Right renal cortex interstitium (tissue), 3 donors: Measurements from ENCODE around the gene OVCH2. TPM values are rescaled to one million over a fixed set of nuclear protein-coding genes. Genes with fewer than 3 reads are reported as not detected.
"Not testable (repeated sequence)": the region's sequence is repeated elsewhere in the genome, so short reads cannot be mapped to it uniquely, and the experiment has no call there.

Source experiments
- DNase-seq, 3 donors: peaks; one replicate each; pipeline ENCODE4 v3.0.0-alpha.2; 2013; ENCODE audit warnings: low read depth in 3 of 3, low spot score in 2 of 3
- polyA plus RNA-seq, 3 donors: library from polyadenylated mRNA; unstranded; fragments of 120-200 nt; gene quantifications; one replicate each; pipeline ENCODE4 v1.2.1, GENCODE V29; 2013; ENCODE audit not compliant: insufficient read length in 3 of 3

The OVCH2 gene
- polyA plus RNA-seq, 3 donors, result 3.5 to 8.0 (median 6.5) TPM

DNA sequence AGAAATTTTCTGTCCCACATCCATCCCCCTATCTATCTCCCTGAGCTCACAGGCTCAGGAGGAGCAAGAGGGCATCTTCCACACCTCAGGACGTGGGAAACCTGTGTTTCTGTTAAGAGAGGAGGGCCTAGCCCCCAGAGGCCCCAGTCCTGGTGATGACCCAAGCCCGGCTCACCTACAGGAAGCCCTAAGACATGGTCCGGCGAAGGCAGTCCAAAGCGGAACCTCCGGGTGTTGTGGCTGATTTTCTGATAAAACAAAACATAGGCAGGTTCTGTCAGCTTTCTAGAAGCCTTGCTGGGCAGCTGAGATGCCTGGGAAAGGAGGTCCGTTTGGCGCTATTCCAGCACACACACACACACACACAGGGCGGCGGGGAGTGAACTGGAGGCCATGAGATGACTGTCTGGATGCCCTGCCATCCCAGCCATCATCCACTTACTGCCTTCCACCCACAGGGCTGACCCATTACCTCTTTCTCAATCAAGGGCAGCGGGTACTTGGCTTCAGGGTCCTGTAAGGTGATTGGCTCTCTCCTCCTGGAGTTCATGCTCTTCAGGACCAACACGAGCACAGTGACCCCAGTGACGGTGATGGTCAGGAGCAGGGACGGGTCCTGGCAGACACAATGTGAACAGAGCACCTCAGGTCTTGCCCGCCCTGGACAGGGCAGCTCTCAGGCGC, 33.9 kb downstream of the OVCH2 start:
- no peak for DNase-seq

DNA sequence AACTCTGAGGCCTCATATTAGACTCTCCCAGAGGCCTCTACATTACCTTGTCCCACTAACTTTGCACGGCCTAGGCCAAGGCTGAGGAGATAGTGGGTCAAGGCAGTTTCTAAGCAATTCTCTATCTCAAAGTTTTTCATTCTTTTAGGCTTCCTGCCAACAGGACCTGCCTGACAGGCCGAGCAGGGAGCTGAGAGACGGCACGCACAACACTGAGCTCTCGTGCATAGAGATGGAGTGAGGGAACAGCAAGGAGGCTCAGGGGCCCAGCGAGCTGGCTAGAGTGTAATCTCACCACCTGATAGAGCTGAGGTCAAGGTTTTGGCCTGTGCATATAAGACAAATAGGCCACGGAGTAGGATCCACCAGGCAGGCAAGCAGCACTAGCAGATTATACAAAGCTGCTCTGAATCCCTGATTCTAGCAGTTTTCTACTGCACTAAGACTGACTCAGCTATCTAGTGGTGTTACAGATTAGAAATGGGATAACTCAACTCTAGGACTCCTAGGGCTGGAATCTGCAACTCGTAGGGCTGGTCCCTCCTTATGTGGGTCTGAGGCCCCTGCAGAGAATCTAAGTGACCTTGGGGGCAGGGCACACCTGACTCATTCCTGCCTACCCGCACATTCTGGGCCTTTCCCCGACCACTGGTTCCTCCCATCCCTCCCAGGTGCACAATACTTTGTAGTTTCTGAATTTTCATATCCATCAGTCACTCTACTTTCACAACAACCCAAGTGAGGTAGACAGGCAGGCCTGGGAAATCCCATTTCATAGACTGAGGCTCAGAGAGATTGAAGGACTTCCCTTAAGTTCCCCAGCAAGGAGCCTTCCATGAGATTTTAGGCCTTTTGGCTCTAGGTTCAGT, 34.7 kb downstream of the OVCH2 start:
- DNase-seq, result no peak

DNA sequence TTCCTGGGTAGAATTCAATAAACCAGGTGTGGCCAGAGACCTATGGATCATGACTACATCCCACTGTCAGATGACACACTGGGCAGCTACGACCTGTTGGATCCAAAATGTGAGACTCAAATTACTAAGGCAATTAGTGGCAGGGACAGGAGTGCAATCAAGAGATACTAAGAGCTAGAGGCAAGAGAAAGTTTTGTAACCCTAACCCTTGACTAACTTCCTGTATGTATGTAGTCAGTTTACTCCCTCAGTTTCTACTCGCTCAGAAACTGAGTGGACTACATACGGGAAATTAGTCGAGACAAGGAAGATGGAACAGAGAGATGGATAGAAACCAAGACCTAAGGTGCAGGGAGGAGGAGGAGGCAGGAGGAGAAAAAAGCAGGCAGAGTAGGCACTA, 35.6 kb downstream of the OVCH2 start:
- no peak for DNase-seq

DNA sequence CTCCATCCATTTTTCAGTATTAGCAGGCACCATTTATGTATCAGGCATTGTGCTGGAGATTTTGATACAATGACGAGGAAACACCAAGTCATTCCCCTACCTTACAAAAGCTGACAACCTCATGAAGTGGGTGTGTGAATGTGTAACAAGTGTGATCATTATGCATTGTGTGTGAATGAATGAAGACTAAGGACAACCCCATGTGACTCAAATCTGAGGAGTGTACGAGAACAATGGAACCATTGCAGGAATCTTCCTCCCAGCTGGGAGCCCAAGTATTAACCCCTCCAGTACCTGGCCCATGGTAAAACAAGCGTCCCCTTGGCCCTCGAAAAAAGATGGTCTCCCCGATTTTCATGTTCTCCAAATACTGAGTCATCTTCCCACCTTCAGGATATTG, 37.4 kb downstream of the OVCH2 start:
- no peak for DNase-seq

DNA sequence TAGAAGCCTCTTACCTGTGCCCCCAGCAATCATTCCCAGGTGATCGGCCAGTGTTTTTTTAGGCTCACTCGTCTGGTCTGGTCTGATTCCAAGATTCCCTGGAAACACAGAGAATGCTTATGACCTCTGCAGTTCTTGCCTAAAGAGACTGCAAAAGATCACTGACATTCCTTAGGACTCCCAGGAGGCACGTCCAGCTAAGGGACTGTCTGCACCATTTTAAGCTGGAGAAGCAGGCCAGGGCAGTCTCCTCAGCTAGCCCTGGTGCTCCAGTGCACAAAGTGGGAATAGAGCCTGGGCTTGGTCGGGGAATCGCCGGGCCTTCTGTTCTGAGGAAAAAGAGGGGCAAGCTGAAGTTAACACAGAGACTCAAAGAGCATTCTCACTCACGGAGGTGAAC, 37.8 kb downstream of the OVCH2 start:
- no peak for DNase-seq

DNA sequence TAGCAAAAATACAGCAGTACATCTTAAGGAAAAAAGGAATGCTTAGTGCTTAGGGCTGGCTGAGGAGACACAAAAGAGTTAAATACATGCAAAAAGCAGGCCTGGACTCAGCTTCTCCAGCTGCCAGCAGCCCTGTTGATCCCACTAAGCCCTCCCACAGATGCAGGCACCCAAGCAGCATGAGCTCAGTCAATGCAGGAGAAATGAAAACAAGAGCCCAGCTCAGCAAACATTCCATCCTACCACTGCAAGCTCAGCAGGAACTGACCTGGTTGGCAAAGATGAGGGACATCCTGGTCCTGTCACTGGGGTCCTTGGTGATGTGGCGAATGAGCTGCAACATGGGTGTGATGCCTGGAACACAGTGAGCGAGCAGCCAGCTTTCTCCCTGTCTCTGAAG, 38.8 kb downstream of the OVCH2 start:
- DNase-seq, result no peak

DNA sequence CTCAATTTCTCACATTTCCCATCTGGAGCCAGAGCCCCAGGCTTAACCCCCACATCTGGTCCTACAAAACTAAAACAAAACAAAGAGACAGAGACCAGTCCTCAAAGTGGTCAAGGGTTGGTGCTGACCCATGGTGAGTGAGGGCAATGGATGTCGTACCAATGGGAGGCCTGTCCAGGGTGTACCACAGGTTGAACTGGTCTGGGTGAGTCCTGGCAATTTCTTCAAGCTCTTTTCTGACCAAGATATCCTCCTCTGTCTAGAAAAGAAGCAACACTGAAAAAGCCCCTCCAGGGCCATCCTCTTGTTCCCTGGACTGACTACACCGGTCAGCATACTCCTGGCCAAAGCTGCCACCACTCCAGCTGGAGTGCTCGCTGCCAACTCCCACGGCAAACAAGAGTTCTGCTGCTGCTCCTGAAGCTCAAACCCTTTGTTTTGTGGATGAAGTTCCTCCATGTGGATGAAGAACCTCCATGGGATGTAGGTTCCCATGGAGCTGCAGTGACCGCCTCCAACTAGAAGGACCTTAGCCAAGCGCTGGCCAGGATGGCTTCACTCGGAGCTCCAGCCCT, 39.9 kb downstream of the OVCH2 start:
- DNase-seq, result no peak

DNA sequence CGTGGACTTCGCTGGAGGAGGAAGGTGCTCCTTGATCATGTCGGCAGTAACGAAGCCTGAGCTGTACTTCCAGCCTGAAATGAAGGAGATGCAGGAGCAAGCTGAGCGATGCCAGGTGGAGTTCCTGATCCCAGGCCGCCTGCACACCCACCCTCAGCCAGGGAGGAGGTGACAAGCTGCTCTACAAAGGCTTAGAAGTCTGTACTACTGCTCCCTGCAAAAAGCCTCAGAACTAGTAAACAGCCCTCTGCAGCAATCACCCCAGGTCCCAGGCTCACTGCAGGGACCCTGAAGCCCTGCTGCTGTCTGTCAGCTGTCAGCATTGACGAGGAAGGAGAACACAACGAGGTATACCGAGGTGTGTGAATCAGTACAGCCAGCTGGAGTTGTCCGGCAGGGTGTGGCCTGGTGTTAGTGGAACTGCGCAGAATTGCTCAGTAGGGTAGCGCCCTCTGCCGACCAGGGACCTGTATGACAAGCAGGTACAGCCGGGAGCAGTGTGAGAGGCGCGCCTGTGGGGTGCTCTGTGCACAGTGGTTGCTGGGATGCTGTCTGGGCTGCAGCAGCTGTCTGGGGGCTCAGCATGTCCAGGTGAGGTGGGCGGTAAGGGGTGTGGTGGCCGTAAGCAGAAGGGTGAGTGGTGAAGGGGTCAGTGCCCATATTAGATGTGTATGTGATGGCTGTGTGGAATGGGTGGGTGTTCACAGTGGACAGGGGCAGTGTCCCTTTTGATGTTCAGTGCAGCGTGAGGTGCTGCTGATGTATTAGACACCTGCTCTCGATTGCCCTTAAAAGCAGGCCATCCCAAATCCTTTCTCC, 40.6 kb downstream of the OVCH2 start:
- DNase-seq, result no peak

DNA sequence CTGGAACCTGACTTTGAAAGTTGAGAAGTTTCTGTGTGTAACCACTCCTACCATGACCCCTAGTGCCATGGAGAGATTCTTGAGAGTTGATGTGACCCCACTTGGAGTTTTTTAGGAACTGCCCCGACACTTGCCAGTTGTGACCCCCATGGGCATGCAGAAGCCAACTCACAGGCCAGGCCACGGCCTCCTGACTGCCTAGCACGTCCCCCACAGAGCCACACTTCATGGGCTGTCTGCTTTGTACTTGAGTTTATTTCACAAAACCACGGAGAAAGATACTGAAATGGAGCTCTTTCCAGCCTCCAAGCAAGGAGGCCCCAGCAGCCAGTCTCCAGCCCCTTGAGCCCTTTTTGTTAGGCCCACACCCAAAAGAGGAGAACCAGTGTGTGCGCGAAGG, 41.4 kb downstream of the OVCH2 start:
- DNase-seq, result no peak

DNA sequence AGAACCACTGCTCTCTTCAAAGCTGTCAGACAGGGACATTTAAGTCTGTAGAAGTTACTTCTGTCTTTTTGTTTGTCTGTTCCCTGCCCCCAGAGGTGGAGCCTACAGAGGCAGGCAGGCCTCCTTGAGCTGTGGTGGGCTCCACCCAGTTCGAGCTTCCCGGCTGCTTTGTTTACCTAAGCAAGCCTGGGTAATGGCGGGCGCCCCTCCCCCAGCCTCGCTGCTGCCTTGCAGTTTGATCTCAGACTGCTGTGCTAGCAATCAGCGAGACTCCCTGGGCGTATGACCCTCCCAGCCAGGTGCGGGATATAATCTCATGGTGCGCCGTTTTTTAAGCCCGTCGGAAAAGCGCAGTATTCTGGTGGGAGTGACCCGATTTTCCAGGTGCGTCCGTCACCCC, 42.7 kb downstream of the OVCH2 start:
- not testable (repeated sequence) for DNase-seq

DNA sequence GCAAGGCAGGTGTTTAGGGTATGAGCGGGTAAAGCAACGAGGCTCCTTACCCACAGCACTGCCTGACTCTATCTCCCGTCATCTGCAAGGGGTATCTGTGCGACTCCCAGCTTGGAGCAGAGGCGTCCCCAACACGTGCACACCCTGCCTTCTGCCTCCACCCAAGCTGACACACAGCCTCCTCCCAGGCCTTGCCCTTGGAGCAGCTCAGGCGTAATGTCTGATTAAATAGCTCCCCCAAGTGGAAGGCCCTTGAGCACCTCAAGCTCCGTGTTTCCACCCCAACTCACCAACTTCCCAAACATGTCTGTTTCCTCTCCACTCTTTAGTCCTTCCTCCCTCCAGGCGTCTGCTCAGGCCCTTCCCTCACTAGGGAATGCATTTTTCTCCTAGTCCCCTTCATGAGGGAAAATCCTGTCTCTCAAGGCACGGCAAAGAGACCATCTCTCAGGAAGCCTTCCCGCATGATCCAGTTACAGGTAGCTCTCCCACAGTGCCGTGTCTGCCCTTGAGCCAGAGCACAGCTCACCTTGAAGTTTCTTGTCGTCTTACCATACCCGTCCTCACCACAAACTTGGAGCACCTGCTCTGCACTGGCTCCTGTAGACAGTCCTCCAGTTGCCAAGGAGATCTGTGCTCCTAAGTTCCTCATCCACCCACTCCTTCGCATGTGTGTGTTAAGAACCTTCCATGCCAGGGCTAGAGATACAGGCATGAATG, 48.8 kb downstream of the OVCH2 start:
- peak in 1 of 3 donors; percentile 41 for DNase-seq

DNA sequence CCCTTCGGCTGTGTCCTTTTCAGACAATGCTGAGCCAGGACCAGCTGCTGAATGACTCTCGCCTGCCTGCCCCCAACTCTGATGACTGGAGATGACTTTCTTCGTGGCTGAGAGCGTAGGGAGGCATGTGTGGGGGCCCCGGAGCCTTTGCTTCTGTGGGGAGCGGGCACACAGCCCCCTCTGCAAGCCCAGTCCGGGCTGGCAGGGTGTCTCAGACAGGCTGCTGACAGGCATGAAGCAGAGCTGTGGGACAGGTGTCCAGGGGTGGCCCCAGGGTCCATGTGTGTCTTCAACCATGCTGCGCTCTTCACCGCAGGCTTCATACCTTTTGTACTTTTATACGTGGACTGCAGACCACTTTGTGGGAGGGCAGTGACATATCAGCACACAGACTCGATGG, 49.6 kb downstream of the OVCH2 start:
- DNase-seq, result no peak

DNA sequence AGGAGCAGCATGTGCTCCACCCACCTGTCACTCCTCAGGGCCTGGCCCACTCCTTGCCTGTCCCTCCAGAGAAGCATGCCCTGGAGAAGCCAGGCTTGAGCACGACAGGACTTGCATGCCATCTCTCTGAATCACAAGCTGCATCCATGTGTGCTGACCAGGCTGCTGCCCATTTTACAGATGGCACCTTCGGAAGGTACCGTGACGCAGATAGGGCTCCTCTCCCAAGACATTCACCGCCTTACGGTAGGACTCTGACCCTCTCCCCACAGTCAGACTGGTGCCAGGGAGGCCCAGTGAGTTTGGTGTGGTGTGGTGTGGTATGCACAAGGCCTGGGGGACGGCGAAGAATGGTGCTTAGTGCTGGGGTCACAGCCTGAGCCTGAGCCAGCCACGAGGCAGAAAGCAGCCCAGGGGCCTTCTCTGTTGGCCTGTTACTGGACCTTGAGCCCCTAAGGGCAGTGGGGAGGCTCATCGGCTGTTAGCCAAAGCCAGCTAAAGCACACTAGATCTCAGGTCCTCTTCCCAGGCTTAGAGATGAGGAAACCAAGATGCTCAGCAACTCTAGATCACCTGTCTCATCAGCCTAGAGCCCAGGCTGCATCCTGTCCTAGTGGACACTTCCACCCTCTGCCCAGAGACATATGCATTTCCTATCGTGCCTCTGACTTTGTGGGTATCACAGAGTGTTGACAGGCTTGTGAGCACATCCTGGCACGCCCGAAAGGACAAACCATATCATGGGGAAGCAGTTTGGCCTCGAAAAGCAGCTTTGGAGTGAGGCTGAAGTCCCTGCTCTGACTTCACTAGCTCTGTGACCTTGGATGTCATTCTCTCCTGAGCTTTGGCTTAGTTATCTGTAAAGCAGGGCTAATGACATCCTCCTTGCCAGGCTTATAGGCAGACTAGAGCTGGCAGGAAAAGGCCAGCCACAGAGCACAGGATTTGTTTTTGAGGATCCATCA, 50.7 kb downstream of the OVCH2 start:
- DNase-seq, result no peak

DNA sequence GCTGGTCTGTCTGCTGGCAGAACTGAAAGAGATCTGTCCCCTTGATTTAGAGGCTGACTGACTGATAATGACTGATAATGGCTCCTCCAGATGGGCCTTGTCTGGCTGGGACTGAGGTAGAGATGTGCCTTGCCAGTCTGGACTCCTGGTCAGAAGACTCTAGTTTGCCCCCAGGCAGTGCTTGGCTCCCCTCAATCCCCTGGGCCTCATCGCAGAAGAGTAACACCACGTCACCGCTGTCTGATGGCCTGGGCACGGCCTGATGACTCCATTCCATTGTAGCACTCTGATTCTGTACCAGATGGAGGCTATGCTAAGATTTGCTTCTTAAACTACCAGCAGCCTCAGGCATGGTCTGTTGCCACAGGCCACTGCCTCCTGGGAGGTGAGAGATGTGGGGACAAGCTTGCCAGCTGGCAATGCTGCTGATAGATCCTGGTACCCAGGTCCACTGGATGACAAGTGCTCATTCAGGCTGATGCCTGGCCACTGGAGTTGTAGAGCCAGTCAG, 52.0 kb downstream of the OVCH2 start:
- DNase-seq, result no peak

DNA sequence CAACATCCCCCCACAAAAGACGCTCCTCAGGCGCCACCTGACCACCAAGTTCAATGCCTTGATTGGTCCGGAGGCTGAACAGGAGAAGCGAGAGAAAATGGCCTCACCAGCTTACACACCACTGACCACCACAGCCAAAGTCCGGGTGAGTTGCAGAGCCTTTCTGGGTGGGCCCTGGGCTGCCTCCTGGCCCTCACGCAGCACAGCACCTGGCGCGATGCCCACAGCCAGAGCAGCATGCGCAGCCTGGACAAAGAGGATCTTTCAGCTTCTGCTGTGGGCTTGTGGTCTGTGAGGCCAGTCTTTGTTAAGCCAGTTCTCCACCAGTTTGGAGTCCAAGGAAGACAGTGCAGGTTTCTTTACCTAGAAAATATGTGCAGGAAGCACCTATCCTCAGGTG, 54.6 kb downstream of the OVCH2 start:
- DNase-seq, result no peak

DNA sequence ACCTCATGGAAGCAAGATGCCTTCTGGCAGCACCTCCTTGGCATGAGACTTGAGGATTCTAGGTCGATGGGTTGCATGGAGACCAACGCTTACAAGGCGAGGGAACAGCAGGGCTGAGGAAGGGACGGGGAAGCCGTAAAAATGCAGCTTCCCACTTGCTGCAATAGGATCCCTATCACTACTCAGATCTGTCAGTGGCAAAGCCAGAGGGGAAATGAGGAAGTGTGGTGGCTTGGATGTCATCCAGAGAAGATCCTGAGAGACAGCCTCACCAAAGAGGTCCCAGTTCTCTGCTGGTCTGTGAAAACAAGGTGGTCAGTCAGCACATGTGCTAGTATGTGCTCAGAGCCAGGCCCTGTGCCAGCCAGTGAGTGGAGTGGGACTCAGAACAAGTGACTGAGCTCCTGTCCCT, 55.1 kb downstream of the OVCH2 start:
- no peak for DNase-seq

DNA sequence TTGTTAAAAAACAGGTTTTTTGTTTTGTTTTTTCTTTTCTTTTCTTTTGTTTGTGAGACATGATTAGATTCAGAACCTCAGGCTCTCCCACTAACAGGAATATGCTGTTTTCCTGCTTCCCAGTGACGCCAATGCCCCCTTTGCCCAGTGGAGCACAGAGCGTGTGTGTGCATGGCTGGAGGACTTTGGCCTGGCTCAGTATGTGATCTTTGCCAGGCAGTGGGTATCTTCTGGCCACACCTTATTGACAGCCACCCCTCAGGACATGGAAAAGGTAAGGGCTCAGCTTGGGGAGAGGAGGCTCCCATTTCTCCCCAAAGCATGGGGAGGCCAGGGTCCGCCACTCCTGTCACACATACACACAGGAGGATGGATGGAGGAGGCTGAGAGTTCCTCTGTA, 58.0 kb downstream of the OVCH2 start:
- no peak for DNase-seq

DNA sequence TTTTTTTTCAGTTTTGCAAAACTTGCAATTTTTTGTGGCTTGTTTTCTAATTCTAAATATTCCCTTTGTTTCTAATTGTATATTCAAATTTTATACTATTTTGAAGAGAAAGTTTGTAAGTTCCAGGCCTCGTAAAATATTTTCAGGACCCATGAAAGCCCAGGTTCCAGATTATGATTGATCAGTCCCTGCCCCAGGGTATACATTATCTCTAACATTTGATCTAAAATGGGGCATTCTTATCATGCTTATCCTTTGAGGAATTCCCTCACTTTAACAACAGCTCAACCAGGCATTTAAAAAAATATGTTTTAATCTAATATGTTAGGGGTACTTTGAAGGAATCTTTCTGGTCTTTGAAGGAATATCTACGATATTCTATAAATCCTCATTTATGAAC, 59.4 kb downstream of the OVCH2 start:
- no peak for DNase-seq

DNA sequence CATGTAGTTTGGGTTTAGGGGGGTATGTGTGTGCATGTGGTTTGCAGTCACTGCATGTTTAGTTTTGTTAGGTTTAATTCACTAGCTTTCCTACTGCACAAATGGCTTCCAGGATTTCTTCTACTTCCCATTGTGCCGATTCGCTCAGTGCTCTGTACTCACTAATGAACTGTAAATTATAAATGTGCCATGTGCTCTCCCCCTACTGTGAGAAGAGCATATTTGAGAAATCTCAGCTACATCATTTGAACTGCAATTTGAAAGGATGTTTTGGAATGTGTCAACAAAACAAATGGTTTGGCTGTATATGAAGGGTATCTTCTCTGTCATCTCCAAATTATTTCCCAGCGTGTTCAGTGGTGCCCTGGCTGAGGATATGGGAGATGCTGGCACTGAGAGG, 61.1 kb downstream of the OVCH2 start:
- no peak for DNase-seq
